ENCODE data around the gene KRT36. TPM values are rescaled to one million over a fixed set of nuclear protein-coding genes. Genes with fewer than 3 reads are reported as not detected.

KRT36 gene
- total and polyA plus RNA-seq, 10 of the 15 experiments (the other 5 are each of a cell fraction or from before 2014, with no cell fraction given): not detected

DNA sequence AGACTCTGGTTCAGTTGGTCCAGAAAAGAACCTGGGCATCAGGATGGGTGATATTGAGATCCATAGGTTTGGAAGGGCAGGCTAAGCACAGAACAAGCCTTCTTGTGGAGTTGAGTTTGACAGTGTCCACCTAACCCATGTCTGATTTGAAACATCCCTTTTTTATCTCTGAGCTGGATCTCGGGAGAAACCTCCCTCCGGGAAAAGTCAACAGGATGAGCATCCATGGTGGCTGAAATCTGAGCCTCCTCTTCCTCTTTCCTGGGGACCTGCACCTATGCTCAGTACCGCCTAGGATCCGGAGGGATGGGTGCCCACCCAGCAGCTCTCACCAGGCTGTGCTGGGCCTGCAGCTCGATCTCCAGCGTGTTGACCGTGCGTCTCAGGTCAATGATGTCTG lies 26.0 kb downstream of the KRT36 start (continued):
- TF ChIP-seq CTCF (IDR thresholded peaks at IDR 0.05 in 2 of 3, conservative IDR thresholded peaks at IDR 0.05 in 1 of 3; ENCODE audit: control insufficient read depth in 2 of 3, extremely low read depth in 1 of 3, insufficient read depth in 1 of 3, low read depth in 3 of 3, low read length in 3 of 3) (no peak), CHD4 (IDR thresholded peaks at IDR 0.05) (no peak)

DNA sequence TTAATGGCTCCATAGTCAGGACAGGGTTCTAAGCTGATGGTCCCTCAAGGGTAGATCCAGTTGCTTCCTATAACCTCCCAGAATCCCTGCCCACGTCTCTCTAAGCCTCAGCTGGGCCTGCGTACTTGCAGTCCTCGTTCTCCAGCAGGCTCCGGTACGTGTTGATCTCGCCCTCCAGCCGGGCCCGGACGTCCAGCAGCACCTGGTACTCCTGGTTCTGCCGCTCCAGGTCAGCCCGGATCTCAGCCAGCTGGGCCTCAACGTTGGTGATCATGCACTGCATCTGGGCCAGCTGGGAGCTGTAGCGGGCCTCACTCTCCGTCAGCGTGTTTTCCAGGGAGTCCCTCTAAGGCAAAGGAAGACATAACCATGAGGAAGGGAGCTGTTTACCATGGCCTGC lies 27.0 kb downstream of the KRT36 start:
- RAD21 ChIA-PET (ENCODE audit: unreplicated experiment): no interaction called here
- intact Hi-C loops (cut with micrococcal nuclease; ENCODE audit: unreplicated experiment) (no loop called here), in situ Hi-C loops (cut with MboI) (no loop called here)
- TF ChIP-seq CTCF (IDR thresholded peaks at IDR 0.05 in 2 of 3, conservative IDR thresholded peaks at IDR 0.05 in 1 of 3; ENCODE audit: control insufficient read depth in 2 of 3, extremely low read depth in 1 of 3, insufficient read depth in 1 of 3, low read depth in 3 of 3, low read length in 3 of 3): no peak
- no peak for TF ChIP-seq GABPA (IDR thresholded peaks at IDR 0.05; ENCODE audit: low read depth)
- TF ChIP-seq PRDM15 (CRISPR knock-in tag; IDR thresholded peaks at IDR 0.05): no peak
- no peak for TF ChIP-seq E2F4 (IDR thresholded peaks at IDR 0.05; ENCODE audit: low read depth, low read length)
- TF ChIP-seq STAT3 (IDR thresholded peaks at IDR 0.05; ENCODE audit: low read depth, low read length): no peak
- no peak for TF ChIP-seq SREBF1 (IDR thresholded peaks at IDR 0.05; ENCODE audit: low read length)
- no peak for TF ChIP-seq RFX5 (IDR thresholded peaks at IDR 0.05; ENCODE audit: low read depth, low read length)
- no peak for TF ChIP-seq CREM (IDR thresholded peaks at IDR 0.05; ENCODE audit: low read depth)
- no peak for TF ChIP-seq WRNIP1 (IDR thresholded peaks at IDR 0.05; ENCODE audit: borderline replicate concordance, low read depth, low read length)
- TF ChIP-seq ZNF207 (IDR thresholded peaks at IDR 0.05; ENCODE audit: borderline replicate concordance): no peak
- TF ChIP-seq, protein P1, sequence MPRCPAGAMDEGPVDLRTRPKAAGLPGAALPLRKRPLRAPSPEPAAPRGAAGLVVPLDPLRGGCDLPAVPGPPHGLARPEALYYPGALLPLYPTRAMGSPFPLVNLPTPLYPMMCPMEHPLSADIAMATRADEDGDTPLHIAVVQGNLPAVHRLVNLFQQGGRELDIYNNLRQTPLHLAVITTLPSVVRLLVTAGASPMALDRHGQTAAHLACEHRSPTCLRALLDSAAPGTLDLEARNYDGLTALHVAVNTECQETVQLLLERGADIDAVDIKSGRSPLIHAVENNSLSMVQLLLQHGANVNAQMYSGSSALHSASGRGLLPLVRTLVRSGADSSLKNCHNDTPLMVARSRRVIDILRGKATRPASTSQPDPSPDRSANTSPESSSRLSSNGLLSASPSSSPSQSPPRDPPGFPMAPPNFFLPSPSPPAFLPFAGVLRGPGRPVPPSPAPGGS (IDR thresholded peaks at IDR 0.05; ENCODE audit: borderline replicate concordance, insufficient read depth, low read depth, low read length, poor library complexity, severe bottlenecking): no peak

More for the DNA sequence above, 27.0 kb downstream of the KRT36 start:
- no peaks in the 10 kb centered on the region for H3K36me3 ChIP-seq (ENCODE audit: control insufficient read depth in 2 of 2, insufficient read depth in 2 of 2, low read length in 1 of 2)
- POLR2A ChIA-PET: no interaction called here
- FAIRE-seq (no peak), ATAC-seq (no peak), DNase-seq (ENCODE audit: low read depth, low spot score) (no peak)
- no peaks in the 10 kb centered on the region for H3K4me1 ChIP-seq (ENCODE audit: control insufficient read depth, insufficient read depth, low read length)
- H3K9me3 ChIP-seq (replicated peaks; ENCODE audit: control insufficient read depth, insufficient read depth, low read length): no peaks in the 10 kb centered on the region
- H3K4me2 ChIP-seq (ENCODE audit: control insufficient read depth, insufficient read depth): no peak overlapping the region
- H3K9ac ChIP-seq (ENCODE audit: control insufficient read depth, insufficient read depth, low read length): no peak overlapping the region
- SMC1A ChIA-PET (ENCODE audit: uncharacterized antibody, unreplicated experiment): no interaction called here
- no peaks in the 10 kb centered on the region; a peak in 2 of 4 replicates for H3K27me3 ChIP-seq (replicated peaks in 1 of 2; ENCODE audit: control insufficient read depth in 2 of 2, insufficient read depth in 2 of 2, low read length in 1 of 2)
- CTCF ChIA-PET: interaction anchor here (1.0 to 1.7 kb wide), 2 partner anchors 11 to 200 kb away, joined by 3 read pairs; no protein-coding TSS in a partner anchor
- no peak overlapping the region for H3K27ac ChIP-seq (ENCODE audit: control insufficient read depth, insufficient read depth)
- H3K4me3 ChIP-seq: no peak overlapping the region
- no TSS peak for BruUV-seq (replicated peaks)
- WGBS (ENCODE audit: insufficient coverage, insufficient replicate concordance, low lambda C conversion rate, missing lambda C conversion rate): 11% methylated on average over 15 of the region's 15 CpGs
- no peaks in the 10 kb centered on the region for H3K79me2 ChIP-seq (ENCODE audit: control insufficient read depth, insufficient read depth, low read length)
- H2AFZ ChIP-seq (ENCODE audit: control insufficient read depth, low read depth, low read length): no peak overlapping the region
- no peaks in the 10 kb centered on the region for H4K20me1 ChIP-seq (ENCODE audit: control insufficient read depth, insufficient read depth)
